Esophagus squamous epithelium (tissue), 4 donors: ENCODE results near the gene TMCC3.

Source experiments
- CTCF ChIP-seq, 6 experiments: fragments of 450-650 bp in 4 of 6; fragments of 200-600 bp in 2 of 6; sonication (generic) in 2 of 6; IDR thresholded peaks; one replicate each; pipeline ENCODE4 v1.5.1; 2016 to 2019; ENCODE audit warnings: antibody characterized with exemption in 6 of 6, mild to moderate bottlenecking in 4 of 6, moderate library complexity in 4 of 6
- POLR2A ChIP-seq, 4 donors: fragments of 450-650 bp; IDR thresholded peaks; one replicate each; pipeline ENCODE4 v1.6.1; 2017; ENCODE audit warnings: antibody characterized with exemption in 4 of 4, mild to moderate bottlenecking in 4 of 4, moderate library complexity in 3 of 4

- TF ChIP-seq CTCF (IDR thresholded peaks at IDR 0.05), result no peak
- TF ChIP-seq POLR2A (IDR thresholded peaks at IDR 0.05), result no peak
Measured at GRCh38 chr12:94609917-94610443, 40.4 kb downstream of the TMCC3 start.
